Fibroblast of lung (primary cell): ENCODE results near the gene RRAGB. TPM values are rescaled to one million over a fixed set of nuclear protein-coding genes. Genes with fewer than 3 reads are reported as not detected.

Experiments used
- DNase-seq, 2 donors: peaks; one replicate each; pipeline versions ENCODE4 v3.0.0 to v3.0.0-alpha.2; 2010; ENCODE audit warnings: low read depth in 2 of 2
- H2AFZ ChIP-seq: 2 replicates; pipeline ENCODE4 v1.5.1; 2012; ENCODE audit warnings: low read length, control low read depth, inconsistent platforms
- H3K27ac ChIP-seq: 2 replicates; pipeline ENCODE4 v1.5.1; 2011; ENCODE audit warnings: low read length, control low read depth; ENCODE audit not compliant: insufficient read depth
- H3K27me3 ChIP-seq: 2 replicates; pipeline ENCODE4 v1.5.1; 2011; ENCODE audit warnings: mild to moderate bottlenecking, low read length; ENCODE audit not compliant: control insufficient read depth, insufficient read depth
- H3K36me3 ChIP-seq: 2 replicates; pipeline ENCODE4 v1.5.1; 2011; ENCODE audit warnings: low read length; ENCODE audit not compliant: control insufficient read depth, insufficient read depth
- H3K4me1 ChIP-seq: 2 replicates; pipeline ENCODE4 v1.5.1; 2011; ENCODE audit warnings: low read length; ENCODE audit not compliant: control insufficient read depth, insufficient read depth; ENCODE audit errors: extremely low read depth
- H3K4me2 ChIP-seq: 2 replicates; pipeline ENCODE4 v1.5.1; 2011; ENCODE audit warnings: low read length, control low read depth; ENCODE audit not compliant: insufficient read depth; ENCODE audit errors: extremely low read depth
- H3K4me3 ChIP-seq, 4 experiments: fragments of 200-600 bp in 1 of 4; sonication (generic) in 1 of 4; replicated peaks in 1 of 4; 2 replicates each; pipeline ENCODE4 v1.5.1; 2011 to 2016; ENCODE audit warnings: low read length in 4 of 4, low read depth in 3 of 4, mild to moderate bottlenecking in 3 of 4, control low read depth in 2 of 4, inconsistent platforms in 1 of 4, mixed read lengths in 1 of 4; ENCODE audit not compliant: insufficient read depth in 1 of 4; ENCODE audit errors: control extremely low read depth in 1 of 4
- H3K79me2 ChIP-seq: 2 replicates; pipeline ENCODE4 v1.5.1; 2012; ENCODE audit warnings: mild to moderate bottlenecking, low read length, inconsistent platforms; ENCODE audit not compliant: control insufficient read depth, insufficient read depth
- H3K9ac ChIP-seq: 2 replicates; pipeline ENCODE4 v1.5.1; 2011; ENCODE audit warnings: mild to moderate bottlenecking, low read length, control low read depth; ENCODE audit not compliant: insufficient read depth
- H3K9me3 ChIP-seq: 2 replicates; pipeline ENCODE4 v1.5.1; 2012; ENCODE audit warnings: low read depth, low read length; ENCODE audit not compliant: control insufficient read depth, insufficient read depth
- H4K20me1 ChIP-seq: 2 replicates; pipeline ENCODE4 v1.5.1; 2011; ENCODE audit warnings: low read length; ENCODE audit not compliant: control insufficient read depth, insufficient read depth; ENCODE audit errors: extremely low read depth
- CTCF ChIP-seq, 2 donors: IDR thresholded peaks in 1 of 2; conservative IDR thresholded peaks in 1 of 2; 1 replicate in 1 of 2; 2 replicates in 1 of 2; pipeline ENCODE4 v1.5.1; 2011 to 2012; ENCODE audit warnings: low read length in 2 of 2, control low read depth in 1 of 2, inconsistent platforms in 1 of 2, low read depth in 1 of 2, mild to moderate bottlenecking in 1 of 2
- EZH2 ChIP-seq: IDR thresholded peaks from 2 replicates; pipeline ENCODE4 v1.5.1; 2012; ENCODE audit warnings: low read length, control low read depth, mild to moderate bottlenecking; ENCODE audit errors: missing control alignments
- polyA plus RNA-seq, 2 donors: library from polyadenylated mRNA; depleted of rRNA in 1 of 2; stranded (reverse) in 1 of 2; unstranded in 1 of 2; fragments of >200 nt; gene quantifications; 2 replicates each; pipeline ENCODE4 v1.2.1, GENCODE V29; 2011 to 2012; ENCODE audit warnings: missing spikeins in 1 of 2
- total RNA-seq: library from RNA; depleted of rRNA; stranded (reverse); fragments of >200 nt; gene quantifications from 2 replicates; pipeline ENCODE4 v1.2.1, GENCODE V29; 2014

Gene RRAGB
- total and polyA plus RNA-seq, 2 donors (not counting 1 experiment from before 2014, with no cell fraction given) = 36.5 to 57.6 TPM

GRCh38 chrX:55783723-55784122 is 66.2 kb downstream of the RRAGB start:
- Histone ChIP-seq H3K4me2 (no peak overlapping the region), H3K4me1 (no peaks in the 10 kb centered on the region), H3K4me3 (no peak overlapping the region), H2AFZ (no peak overlapping the region), H3K9ac (no peak overlapping the region), H3K79me2 (no peaks in the 10 kb centered on the region), H3K27ac (no peak overlapping the region), H3K9me3 (no peaks in the 10 kb centered on the region), H3K27me3 (no peaks in the 10 kb centered on the region), H3K36me3 (no peaks in the 10 kb centered on the region), H4K20me1 (no peaks in the 10 kb centered on the region)
- TF ChIP-seq EZH2 (no peak), CTCF (conservative IDR thresholded peaks at IDR 0.05 in 1 of 2, IDR thresholded peaks at IDR 0.05 in 1 of 2; ENCODE audit: low read depth in 1 of 2, low read length in 2 of 2) (no peak)
- peak in 1 of 2 donors; percentile 31 for DNase-seq

DNA sequence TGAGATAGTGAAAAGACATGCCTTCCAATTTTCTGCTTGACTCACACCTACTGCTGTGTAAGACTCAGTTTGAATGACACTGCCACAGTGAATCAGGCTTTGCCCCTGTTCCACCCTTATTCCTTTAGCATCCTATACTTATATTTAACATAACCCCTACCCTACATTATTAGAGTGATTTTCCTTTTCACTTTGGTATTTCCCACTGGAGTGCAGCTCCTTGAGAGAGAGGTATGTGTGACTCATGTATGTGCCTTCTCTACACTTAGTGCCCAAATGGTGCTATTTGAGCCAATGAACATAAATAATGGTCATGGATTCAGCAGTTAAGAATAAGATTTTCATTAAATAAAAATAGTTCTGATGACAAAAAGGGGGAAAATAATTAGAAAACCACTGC is 69.5 kb downstream of the RRAGB start:
- Histone ChIP-seq H3K27me3 (no peaks in the 10 kb centered on the region), H3K4me1 (no peaks in the 10 kb centered on the region), H3K27ac (no peak overlapping the region), H3K79me2 (no peaks in the 10 kb centered on the region), H3K9me3 (no peaks in the 10 kb centered on the region), H2AFZ (no peak overlapping the region), H3K4me3 (no peak overlapping the region), H4K20me1 (no peaks in the 10 kb centered on the region), H3K36me3 (no peaks in the 10 kb centered on the region), H3K4me2 (no peak overlapping the region), H3K9ac (no peak overlapping the region)
- peak in 1 of 2 donors; percentile 8 for DNase-seq
- TF ChIP-seq EZH2 (no peak), CTCF (conservative IDR thresholded peaks at IDR 0.05 in 1 of 2, IDR thresholded peaks at IDR 0.05 in 1 of 2; ENCODE audit: low read depth in 1 of 2, low read length in 2 of 2) (no peak)

GRCh38 chrX:55787727-55788126 is 70.2 kb downstream of the RRAGB start:
- no peak for DNase-seq
- Histone ChIP-seq H3K36me3 (no peaks in the 10 kb centered on the region), H3K27me3 (no peaks in the 10 kb centered on the region), H3K79me2 (no peaks in the 10 kb centered on the region), H4K20me1 (no peaks in the 10 kb centered on the region), H3K27ac (no peak overlapping the region), H3K4me1 (no peaks in the 10 kb centered on the region), H3K4me3 (no peak overlapping the region), H3K9ac (no peak overlapping the region), H2AFZ (no peak overlapping the region), H3K9me3 (no peaks in the 10 kb centered on the region), H3K4me2 (no peak overlapping the region)
- TF ChIP-seq CTCF (conservative IDR thresholded peaks at IDR 0.05 in 1 of 2, IDR thresholded peaks at IDR 0.05 in 1 of 2; ENCODE audit: low read depth in 1 of 2, low read length in 2 of 2) = no peak
- TF ChIP-seq EZH2 = no peak
